ENCODE results near the gene CTF1. TPM values are rescaled to one million over a fixed set of nuclear protein-coding genes. Genes with fewer than 3 reads are reported as not detected.
"Not testable (repeated sequence)": the region's sequence is repeated elsewhere in the genome, so short reads cannot be mapped to it uniquely, and the experiment has no call there.

Gene CTF1
- 2.1 and 2.4 TPM in 2 replicates for total RNA-seq (2014; rRNA removed; shearing (Covaris generic))

GRCh38 chr16:30896261-30896888 lies at the start of gene CTF1:
Gene CTF1 (plus strand): TSS chr16:30896614. CDS start chr16:30896644, 30 bp downstream.
- in situ Hi-C loops (cut with HindIII; ENCODE audit: low sequenced_read_pairs), result no loop called here
- DNase-seq (ENCODE audit: low spot score), result peak; percentile 54

DNA sequence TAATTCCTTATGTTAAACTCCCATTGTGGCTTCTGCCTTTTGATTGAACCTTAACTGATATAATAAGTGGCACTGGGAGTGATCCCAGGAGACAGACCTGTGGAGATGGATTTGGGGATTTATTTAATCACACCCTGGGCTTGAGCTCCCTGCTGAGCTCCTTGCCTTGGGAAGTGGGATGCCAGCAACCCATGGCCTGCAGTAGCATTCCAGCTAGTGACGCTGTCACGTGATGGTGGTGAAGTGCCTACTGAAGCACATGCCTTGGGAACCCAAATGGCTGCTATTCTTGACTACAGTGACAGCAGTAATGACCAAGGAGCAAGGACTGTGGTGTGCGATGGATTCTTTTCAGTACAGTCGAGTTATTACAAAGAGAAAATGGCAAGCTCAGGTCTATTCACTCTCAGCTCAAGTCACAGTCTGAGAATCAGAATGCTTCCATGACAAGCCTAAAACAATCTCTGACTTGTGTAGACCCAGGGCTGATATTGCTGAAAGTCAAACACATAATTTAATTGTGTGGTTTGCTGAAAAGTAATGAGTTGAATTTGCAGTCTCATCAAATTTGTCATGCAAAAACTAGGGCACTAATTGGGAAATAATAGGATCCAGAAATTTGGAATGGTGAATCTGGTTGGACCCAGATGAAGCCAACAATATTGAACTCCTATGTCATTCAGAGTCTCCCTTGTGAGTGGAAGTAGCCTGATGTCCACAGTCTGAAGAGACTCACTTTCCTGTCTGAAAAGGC lies 49.6 kb upstream of the CTF1 start:
- in situ Hi-C loops (cut with HindIII; ENCODE audit: low sequenced_read_pairs), result no loop called here
- DNase-seq (ENCODE audit: low spot score), result no peak

- in situ Hi-C loops (cut with HindIII; ENCODE audit: low sequenced_read_pairs), result no loop called here
- DNase-seq (ENCODE audit: low spot score), result no peak
These were observed 46.2 kb upstream of the CTF1 start for GRCh38 chr16:30850246-30850645.

- no peak for DNase-seq (ENCODE audit: low spot score)
- in situ Hi-C loops (cut with HindIII; ENCODE audit: low sequenced_read_pairs), result no loop called here
These were observed 42.7 kb upstream of the CTF1 start for GRCh38 chr16:30853758-30854157.

- in situ Hi-C loops (cut with HindIII; ENCODE audit: low sequenced_read_pairs), result no loop called here
- no peak for DNase-seq (ENCODE audit: low spot score)
These were observed 38.3 kb upstream of the CTF1 start for GRCh38 chr16:30858111-30858495.

GRCh38 chr16:30858829-30859423 lies 37.5 kb upstream of the CTF1 start:
- in situ Hi-C loops (cut with HindIII; ENCODE audit: low sequenced_read_pairs), result no loop called here
- no peak for DNase-seq (ENCODE audit: low spot score)

DNA sequence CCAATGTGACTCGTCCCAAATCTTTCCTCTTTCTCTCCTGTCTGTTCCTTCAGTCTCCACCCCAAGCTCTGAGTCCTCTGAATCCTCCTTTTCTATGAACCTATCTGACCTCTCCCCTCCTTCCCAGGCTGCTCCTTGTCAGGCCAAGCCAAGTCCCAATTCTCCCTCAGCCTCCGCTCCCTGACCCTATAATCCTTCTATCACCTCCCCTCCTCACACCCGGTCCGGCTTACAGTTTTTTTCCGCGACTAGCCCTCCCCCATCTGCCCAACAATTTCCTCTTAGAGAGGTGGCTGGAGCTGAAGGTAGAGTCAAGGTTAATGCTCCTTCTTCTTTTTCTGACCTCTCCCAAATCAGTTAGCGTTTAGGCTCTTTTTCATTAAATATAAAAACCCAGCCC lies 35.7 kb upstream of the CTF1 start:
- in situ Hi-C loops (cut with HindIII; ENCODE audit: low sequenced_read_pairs); DNase-seq (ENCODE audit: low spot score): not testable (repeated sequence)

DNA sequence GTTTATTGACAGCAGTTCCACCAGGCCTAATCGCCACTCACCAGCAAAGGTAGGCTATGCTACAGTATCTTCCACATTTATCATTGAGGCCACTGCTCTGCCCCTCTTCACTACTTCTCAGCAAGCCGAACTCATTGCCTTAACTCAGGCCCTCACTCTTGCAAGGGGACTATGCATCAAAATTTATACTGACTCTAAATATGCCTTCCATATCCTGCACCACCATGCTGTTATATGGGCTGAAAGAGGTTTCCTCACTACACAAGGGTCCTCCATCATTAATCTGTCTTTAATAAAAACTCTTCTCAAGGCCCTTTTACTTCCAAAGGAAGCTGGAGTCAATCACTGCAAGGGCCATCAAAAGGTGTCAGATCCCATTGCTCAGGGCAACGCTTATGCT lies 33.2 kb upstream of the CTF1 start:
- in situ Hi-C loops (cut with HindIII; ENCODE audit: low sequenced_read_pairs); DNase-seq (ENCODE audit: low spot score): not testable (repeated sequence)

DNA sequence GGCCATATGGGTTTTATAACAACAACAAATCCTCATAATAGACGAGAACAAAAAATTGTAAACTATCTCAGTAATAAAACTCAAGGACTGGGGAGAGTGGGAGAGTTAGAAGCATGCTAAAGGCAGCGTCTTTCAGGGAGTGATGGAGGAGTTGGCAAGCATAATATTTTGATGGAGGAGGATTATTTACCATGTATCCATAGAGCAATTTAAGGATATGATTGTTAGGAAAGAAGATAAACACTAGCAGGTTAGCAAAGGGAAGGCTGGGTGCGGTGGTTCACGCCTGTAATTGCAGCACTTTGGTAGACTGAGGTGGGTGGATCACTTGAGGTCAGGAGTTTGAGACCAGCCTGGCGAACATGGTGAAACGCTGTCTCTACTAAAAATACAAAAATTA lies 30.4 kb upstream of the CTF1 start:
- in situ Hi-C loops (cut with HindIII; ENCODE audit: low sequenced_read_pairs), result no loop called here
- DNase-seq (ENCODE audit: low spot score), result no peak

DNA sequence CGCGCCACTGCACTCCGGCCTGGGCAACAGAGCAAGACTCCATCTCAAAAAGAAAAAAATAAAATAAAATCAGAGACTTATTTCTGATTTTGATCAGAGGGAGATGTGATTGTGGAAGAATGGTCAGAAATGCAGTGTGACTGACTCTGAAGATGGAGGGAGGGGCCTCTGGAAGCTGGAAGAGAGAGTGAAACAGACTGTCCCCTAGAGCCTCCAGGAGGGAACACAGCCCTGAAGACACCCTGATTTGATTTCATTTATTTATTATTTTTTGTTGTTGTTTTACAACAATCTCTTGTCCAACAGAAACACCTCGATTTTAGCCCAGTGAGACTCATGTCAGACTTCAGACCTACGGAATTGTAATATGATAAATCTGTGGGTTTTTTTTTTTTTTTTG lies 28.7 kb upstream of the CTF1 start:
- no peak for DNase-seq (ENCODE audit: low spot score)

GRCh38 chr16:30870904-30871303 lies 25.5 kb upstream of the CTF1 start:
- in situ Hi-C loops (cut with HindIII; ENCODE audit: low sequenced_read_pairs), result no loop called here
- DNase-seq (ENCODE audit: low spot score), result no peak

More for the DNA sequence above, 28.7 kb upstream of the CTF1 start:
- in situ Hi-C loops (cut with HindIII; ENCODE audit: low sequenced_read_pairs), result no loop called here

- DNase-seq (ENCODE audit: low spot score), result no peak
- in situ Hi-C loops (cut with HindIII; ENCODE audit: low sequenced_read_pairs), result no loop called here
These were observed 22.1 kb upstream of the CTF1 start for GRCh38 chr16:30874244-30874820.

DNA sequence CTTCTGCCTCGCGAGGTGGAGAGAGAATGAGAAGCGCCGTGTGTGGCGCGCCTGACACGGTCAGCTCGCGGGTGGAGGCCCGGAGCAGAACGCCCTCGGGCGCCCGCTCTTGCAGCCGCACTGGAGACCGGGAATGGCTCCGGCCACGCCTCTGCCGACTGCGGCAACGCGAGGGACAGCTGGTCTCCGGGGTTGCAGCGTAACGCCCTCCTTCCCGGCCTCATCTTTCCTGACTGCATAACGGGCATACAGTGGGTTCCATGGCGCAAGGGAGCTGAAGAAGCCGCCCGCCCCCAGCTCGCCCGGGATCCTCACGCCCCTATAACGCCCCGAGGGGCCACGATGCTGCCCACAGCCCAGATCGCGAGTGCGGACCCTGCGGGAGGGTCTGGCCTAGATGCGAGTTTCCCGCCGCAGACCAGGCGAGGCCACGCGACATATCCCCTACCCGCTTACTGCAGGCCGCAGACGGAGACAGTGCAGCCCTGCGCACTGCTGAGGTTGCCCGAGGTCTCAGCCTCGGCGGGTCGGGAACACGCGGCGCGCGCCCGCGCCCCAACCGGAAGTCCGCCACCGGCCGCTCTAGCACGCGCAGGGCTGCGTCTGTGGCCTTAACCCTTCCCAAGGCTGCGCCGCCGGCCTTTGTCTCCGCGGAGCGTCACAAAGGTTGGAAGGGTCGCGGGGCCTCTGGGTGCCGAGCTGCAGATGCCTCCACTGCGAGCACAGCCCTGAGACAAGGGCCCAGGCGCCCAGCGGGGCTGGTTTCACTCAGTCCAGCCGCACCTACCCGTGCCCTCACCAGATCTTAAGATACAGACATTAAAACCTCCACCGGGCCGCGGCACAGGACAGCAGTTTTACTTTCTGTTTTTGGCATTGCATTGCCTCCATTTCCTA lies 21.3 kb upstream of the CTF1 start:
- DNase-seq (ENCODE audit: low spot score), result peak; percentile 88
- in situ Hi-C loops (cut with HindIII; ENCODE audit: low sequenced_read_pairs), result no loop called here

GRCh38 chr16:30875871-30876801 lies 20.3 kb upstream of the CTF1 start:
- DNase-seq (ENCODE audit: low spot score), result no peak
- in situ Hi-C loops (cut with HindIII; ENCODE audit: low sequenced_read_pairs), result no loop called here

DNA sequence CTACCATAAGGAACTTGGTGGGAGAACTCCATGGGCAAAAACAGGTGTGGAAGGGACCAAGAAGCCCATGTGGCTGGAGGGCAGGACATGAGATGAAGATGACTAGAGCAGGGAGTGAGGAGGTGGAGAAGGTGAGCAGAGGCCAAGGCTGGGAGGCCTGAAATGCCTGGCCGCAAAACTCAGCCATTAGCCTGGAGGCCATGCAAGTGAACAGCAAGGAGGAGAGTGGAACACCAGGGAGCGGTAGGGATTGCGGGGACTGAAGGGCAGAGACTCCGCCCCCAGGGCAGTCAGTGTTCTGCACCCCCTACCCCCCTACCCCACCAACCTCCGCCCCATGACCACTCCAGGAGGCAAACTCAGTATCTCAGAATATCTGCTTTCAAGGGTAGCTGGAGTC lies 19.5 kb upstream of the CTF1 start:
- in situ Hi-C loops (cut with HindIII; ENCODE audit: low sequenced_read_pairs), result no loop called here
- no peak for DNase-seq (ENCODE audit: low spot score)

- DNase-seq (ENCODE audit: low spot score), result no peak
- in situ Hi-C loops (cut with HindIII; ENCODE audit: low sequenced_read_pairs), result no loop called here
These were observed 13.7 kb upstream of the CTF1 start for GRCh38 chr16:30882429-30883310.

DNA sequence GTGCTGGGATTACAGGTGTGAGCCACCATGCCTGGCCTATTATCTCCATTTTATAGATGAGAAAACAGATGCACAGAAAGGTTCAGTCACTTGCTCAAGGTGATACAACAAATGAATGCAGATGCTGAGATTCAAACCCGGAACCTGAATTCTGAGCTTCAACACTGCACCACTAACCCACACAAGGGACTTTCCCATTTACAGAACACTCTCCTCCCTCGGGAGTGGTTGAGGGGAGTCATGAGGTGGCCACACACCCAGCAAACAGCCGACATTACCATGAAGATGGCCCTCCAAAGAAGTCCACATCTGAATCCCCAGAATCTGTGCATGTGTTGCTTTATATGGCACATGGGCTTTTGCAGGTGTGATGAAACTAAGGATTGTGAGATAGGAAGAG lies 11.7 kb upstream of the CTF1 start:
- in situ Hi-C loops (cut with HindIII; ENCODE audit: low sequenced_read_pairs), result loop anchor here (5.0 kb wide), 1 partner anchor 102 kb away; no protein-coding TSS in a partner anchor
- DNase-seq (ENCODE audit: low spot score), result no peak
